MG63 (cell line): ENCODE data around the gene PP2D1. TPM values are rescaled to one million over a fixed set of nuclear protein-coding genes. Genes with fewer than 3 reads are reported as not detected.
"Not testable (repeated sequence)": the region's sequence is repeated elsewhere in the genome, so short reads cannot be mapped to it uniquely, and the experiment has no call there.

Source experiments
- DNase-seq: peaks from one replicate; pipeline ENCODE4 v3.0.0-alpha.2; 2020
- H3K27me3 ChIP-seq: fragments of 250-450 bp; sonication (Bioruptor Pico); 2 replicates; pipeline ENCODE4 v1.5.1; 2020; ENCODE audit warnings: mild to moderate bottlenecking, moderate library complexity
- H3K36me3 ChIP-seq: fragments of 250-450 bp; sonication (Bioruptor Pico); 2 replicates; pipeline ENCODE4 v1.5.1; 2020; ENCODE audit warnings: mild to moderate bottlenecking, moderate library complexity
- H3K4me3 ChIP-seq: fragments of 250-450 bp; sonication (Bioruptor Pico); 2 replicates; pipeline ENCODE4 v1.5.1; 2020; ENCODE audit warnings: mild to moderate bottlenecking, moderate library complexity
- H3K9me3 ChIP-seq: fragments of 250-450 bp; sonication (Bioruptor Pico); 2 replicates; pipeline ENCODE4 v1.5.1; 2020; ENCODE audit warnings: mild to moderate bottlenecking, moderate library complexity
- total RNA-seq: library from RNA; depleted of rRNA; stranded (reverse); fragments of >200 nt; shearing (Covaris generic); gene quantifications from 2 replicates; pipeline ENCODE4 v1.2.3, GENCODE V29; 2014; ENCODE audit warnings: low replicate concordance; rRNA removed

The PP2D1 gene, protein sequence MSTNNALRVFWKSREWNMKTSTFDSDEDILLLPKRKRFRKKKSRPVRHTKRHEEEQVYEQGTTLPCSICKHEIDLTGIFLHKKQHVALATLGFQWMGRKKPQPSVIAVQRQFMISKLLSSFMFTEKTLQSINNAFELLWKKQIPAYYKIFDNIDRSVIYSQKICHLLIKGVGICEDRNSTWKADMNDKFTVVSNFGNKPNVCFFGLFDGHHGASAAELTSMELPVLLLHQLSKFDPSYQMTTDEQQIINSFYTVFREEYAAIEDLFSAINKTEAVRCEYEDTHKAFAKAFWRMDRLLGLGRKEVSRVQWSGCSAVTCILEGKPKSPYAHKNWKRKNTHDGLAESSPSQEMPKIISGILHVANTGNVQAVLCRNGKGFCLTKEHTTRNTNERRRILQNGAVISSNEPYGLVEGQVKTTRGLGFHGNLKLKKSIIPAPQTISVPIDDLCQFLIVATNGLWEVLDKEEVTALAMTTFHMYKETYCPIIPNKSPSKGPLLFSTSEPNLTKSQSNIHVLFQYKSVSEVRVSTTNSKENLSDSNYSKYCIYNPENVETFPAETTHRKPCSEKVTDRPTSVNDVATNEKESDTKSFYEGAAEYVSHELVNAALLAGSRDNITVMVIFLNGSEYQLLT
- not detected in 2 replicates for total RNA-seq

DNA sequence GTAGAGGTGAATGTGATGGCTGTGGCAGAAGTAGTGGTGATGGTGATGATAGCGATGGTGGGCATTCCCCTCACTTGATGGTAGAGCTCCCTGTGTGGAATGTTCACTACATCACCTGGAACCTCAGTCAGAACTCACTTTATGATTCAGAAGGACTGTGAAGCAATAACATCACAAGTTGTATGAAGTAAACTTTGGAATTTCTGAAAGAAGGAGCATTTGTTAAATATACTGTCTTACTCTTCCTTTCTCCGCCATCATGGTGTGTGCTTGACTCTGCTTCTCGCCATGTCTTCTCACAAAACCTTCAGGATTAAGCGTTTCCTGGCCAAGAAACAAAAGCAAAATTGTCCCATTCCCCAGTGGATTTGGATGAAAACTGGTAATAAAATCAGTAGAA is at the start of gene PP2D1:
Gene PP2D1 (minus strand): TSS at position 101 of the 400 bp plus-strand sequence. CDS start 192 bp downstream, outside the sequence.
- Histone ChIP-seq H3K27me3 (no peaks in the 10 kb centered on the region), H3K36me3 (no peaks in the 10 kb centered on the region), H3K4me3 (no peak within 1 kb of the TSS), H3K9me3 (no peaks in the 10 kb centered on the region)
- DNase-seq, result no peak

DNA sequence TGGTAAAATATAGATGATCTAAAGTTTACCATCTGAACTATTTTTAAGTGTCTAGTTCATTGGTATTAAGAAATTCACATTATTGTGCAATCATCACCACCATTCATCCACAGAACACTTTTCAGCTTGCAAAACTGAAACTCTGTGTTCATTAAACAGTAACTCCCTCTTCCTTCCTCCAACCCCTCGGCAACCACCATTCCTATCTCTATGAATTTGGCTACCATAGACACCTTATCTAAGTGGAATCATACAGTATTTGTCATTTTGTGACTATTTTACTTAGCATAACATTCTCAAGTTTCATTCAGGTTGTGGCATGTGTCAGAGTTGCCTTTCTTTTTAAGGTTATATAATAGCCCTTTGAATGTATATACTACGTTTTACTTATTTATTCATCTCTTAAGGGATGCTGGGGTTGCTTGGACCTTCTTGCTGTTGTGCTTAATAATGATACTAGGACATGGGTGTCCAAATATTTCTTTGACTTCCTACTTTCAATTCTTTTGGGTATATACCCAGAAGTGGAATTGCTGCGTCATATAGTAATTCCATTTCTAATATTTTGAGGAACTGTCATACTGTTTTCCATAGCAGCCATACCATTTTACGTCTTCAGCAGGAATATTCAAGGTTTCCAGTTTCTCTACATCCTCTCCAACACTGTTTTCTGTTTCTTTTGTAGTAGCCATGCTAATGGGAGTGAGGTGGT is 49.1 kb upstream of the PP2D1 start:
- DNase-seq, result no peak
- no peaks in the 10 kb centered on the region for H3K27me3 ChIP-seq

DNA sequence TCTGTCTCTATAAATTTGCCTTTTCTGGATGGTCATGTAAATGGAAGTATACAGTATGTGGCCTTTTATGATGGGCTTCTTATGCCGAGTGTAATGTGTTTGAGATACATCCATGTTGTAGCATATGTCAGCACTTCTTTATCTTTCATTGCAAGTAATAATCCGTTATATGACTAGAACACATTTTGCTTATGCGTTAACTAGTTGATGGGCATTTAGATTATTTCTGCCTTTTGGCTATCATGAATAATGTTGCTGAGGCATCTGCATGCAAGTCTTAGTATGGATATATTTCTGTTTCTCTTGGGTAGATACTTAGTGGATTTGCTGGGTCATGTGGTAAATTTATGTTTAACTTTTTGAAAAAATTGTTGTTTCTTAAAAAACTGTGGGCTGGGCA is 47.9 kb upstream of the PP2D1 start:
- H3K36me3 ChIP-seq, result no peaks in the 10 kb centered on the region
- no peaks in the 10 kb centered on the region for H3K27me3 ChIP-seq
- H3K9me3 ChIP-seq, result no peaks in the 10 kb centered on the region
- no peak overlapping the region for H3K4me3 ChIP-seq
- DNase-seq, result no peak

More for the DNA sequence above, 49.1 kb upstream of the PP2D1 start:
- H3K36me3 ChIP-seq, result no peaks in the 10 kb centered on the region
- no peak overlapping the region for H3K4me3 ChIP-seq
- no peaks in the 10 kb centered on the region for H3K9me3 ChIP-seq

DNA sequence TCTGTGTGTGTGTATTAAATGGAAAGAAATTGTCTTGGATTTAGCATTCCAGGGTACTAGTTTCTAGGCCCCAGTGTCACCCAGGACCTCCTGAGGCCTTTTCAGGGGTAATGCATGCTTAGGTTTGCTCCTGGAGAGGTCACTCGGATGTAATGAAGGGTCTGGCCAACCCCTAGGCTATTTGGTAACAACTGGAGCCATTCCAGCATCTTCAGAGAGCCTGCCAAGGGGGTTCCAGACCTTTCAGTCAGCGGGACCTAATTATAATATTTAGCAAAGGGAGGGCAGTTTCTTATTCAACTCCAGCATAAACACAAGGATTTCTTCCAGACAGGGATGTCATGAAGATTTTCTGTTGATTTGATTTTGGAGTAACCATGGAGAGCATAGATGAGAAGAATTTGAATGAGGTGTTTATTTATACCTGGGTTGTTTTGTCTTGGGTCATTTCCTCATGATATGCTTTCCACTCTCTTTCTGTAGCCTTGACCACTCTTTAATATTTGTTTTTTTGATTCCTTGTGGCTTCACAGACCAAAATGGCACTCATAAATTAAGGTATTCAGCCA is 45.6 kb upstream of the PP2D1 start:
- Histone ChIP-seq H3K4me3 (no peak overlapping the region), H3K9me3 (no peaks in the 10 kb centered on the region), H3K27me3 (no peaks in the 10 kb centered on the region), H3K36me3 (no peaks in the 10 kb centered on the region)
- no peak for DNase-seq

DNA sequence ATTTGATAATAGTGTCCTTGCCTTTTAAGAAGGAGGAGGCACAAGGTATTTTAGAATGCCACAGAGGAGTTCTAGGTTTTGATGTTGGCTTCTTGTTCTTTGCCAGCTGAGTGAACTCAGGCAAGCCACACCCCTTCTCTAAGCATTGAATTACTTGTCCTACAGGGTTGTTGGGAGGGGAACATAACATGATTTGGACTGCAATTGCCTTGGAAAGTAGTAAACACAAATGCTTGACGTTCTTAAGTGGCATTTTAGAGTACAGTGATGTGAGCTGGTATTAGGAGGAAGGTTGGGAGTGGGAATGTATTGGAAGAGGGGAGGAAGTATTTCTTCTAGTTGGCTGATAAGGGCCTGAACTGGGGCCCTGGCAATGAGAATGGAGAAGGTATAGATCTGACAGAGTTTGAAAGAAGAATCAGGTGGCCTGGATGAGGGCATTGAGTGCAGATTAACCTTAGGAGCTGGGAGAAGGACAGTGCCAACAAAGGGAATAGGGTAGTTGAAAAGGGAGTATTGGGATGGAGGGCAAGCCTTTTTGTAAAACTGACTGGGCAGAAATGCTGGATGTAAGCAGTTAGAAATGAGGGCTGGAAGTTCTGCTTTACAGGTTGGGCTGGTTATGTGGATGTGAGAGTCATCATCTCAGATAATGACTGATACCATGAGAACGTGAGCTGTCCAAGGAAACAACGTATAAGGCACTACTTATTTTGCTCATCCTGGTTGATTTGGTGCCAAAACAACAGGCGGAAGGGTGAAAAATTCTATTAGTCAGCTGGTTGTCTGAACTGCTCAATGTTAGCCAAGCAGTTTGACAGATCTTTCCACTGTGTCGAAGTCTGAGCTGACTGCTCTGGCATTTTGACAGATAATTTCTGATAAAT is 44.9 kb upstream of the PP2D1 start:
- peak; percentile 56 for DNase-seq

DNA sequence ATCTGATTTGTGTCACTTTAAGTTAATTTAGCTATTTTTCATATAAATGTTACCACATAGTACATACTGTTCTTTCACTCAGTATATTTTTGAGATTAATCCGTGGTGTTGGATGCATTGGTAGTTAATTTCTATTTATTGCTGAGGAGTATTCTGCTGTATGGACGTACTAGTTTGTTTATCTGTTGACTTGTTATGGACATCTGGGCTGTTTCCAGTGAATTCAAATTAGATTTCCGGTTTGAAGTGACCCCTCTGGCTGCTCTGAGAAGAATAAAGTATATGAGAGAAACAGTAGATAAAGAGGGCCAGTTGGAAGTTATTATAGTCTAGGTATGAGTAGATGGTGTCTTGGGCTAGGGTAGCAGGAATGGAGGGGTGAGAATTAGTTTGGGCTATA is 43.8 kb upstream of the PP2D1 start:
- no peak overlapping the region for H3K4me3 ChIP-seq
- H3K9me3 ChIP-seq, result no peaks in the 10 kb centered on the region
- DNase-seq, result no peak

More for the DNA sequence above, 44.9 kb upstream of the PP2D1 start:
- H3K4me3 ChIP-seq, result no peak overlapping the region
- H3K27me3 ChIP-seq, result no peaks in the 10 kb centered on the region
- H3K9me3 ChIP-seq, result no peaks in the 10 kb centered on the region
- H3K36me3 ChIP-seq, result no peaks in the 10 kb centered on the region

DNA sequence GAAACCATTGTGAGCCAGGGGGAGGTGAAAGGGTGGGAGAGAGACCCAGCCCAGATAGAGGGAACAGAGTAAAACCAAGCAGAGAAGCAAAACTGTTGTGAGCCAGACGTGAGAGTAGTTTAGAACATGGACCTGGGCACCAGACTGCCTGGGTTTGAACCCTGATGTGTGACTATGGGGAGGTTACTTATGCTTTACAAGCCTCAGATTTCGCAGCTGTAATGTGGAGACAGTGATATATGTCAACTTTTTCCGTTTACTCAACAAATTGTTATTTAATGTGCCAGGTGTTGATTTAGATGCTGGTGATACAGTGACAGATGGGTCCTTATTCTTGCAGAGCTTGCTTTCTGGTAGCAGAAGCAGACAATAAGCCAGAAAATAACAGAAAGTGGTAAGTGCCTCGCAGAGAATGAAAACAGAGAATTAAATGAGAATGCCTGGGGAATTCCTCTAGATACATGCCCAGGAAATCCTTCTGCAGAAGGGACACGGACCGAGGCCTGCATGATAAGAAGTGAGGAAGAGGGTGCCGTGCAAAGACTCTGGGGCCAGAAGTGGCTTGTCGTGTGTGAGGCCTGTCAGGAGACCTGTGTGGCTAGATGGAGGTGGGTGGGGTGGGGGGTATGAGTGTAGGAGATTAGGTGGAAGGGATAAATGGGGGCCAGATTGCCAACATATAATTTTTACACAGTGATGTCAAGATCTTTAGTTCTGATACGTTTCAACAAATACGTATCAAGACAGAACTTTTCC is 43.1 kb upstream of the PP2D1 start:
- H3K36me3 ChIP-seq, result no peaks in the 10 kb centered on the region
- no peaks in the 10 kb centered on the region for H3K27me3 ChIP-seq
- no peak overlapping the region for H3K4me3 ChIP-seq
- H3K9me3 ChIP-seq, result no peaks in the 10 kb centered on the region
- no peak for DNase-seq

More for the DNA sequence above, 43.8 kb upstream of the PP2D1 start:
- no peaks in the 10 kb centered on the region for H3K27me3 ChIP-seq
- H3K36me3 ChIP-seq, result no peaks in the 10 kb centered on the region

DNA sequence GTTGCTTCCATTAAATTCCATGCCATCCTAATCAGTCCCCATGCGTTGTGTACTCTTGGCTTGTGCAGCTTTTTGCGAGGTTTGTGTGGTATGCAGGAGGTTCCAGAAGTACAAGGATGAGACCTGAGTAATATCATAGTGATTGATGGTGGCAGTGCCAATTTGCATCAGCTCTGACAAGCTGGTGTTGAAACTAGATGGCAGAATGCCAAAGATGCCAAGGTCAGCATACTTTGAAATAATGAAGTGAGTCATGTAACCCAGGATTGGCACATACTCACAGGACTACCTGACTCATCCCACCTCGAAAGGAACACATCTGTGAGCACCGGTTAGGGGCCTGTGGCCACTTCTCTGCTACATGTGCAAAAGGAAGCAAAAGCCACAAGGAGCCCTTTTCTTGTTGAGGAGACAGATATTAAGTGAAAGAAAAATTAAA is 42.5 kb upstream of the PP2D1 start:
- Histone ChIP-seq H3K4me3 (no peak overlapping the region), H3K9me3 (no peaks in the 10 kb centered on the region), H3K36me3 (no peaks in the 10 kb centered on the region), H3K27me3 (no peaks in the 10 kb centered on the region)
- peak; percentile 68 for DNase-seq

DNA sequence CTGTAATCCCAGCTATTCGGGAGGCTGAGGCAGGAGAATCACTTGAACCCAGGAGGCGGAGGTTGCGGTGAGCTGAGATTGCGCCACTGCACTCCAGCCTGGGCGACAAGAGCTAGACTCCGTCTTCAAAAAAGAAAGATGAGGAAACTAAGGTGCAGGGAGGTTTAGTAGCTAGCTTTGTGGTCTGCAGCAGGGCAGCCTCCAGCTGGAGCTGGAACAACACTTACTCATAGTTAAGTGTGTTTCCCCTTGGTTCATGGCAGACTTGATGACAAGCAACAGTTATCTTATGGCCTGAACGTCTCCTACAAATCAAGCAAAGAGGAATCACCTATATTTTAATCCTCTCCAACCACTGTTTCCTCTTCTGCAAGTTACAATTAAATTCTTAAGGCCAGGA is 40.8 kb upstream of the PP2D1 start:
- H3K4me3 ChIP-seq, result no peak overlapping the region
- H3K9me3 ChIP-seq, result no peaks in the 10 kb centered on the region
- DNase-seq, result no peak
- H3K27me3 ChIP-seq, result no peaks in the 10 kb centered on the region
- H3K36me3 ChIP-seq, result no peaks in the 10 kb centered on the region

DNA sequence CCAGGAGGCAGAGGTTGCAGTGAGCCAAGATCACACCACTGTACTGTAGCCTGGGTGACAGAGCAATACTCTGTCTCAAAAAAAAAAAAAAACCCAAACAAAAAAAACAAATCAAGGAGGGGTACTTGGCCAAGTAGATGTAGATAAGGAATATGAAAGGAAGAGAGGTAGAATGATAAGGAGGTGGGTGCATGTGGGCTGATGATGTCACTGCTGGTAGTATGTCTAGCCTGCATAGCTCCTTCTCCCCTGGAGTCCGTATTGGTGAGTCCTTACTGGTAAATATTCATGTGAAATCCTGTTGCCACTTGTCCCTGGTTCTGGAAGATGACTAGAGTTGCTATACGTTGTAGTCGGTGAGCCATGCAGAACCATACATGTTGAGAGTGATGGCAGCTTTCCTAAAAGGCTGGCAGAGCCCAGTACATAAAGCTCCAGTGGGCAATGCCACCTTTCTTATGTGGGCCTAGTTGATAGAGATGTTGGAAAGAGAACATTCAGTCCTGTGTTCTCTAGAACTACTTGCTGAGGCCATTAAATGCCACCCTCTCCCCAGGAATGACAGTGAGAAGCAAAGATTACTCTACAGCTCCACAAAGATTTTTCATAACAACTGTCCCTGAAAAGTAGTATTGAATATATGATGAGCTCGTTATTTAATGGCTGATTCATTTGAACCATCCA is 39.2 kb upstream of the PP2D1 start:
- H3K36me3 ChIP-seq, result no peaks in the 10 kb centered on the region
- H3K27me3 ChIP-seq, result no peaks in the 10 kb centered on the region
- H3K9me3 ChIP-seq, result no peaks in the 10 kb centered on the region
- DNase-seq, result no peak
- no peak overlapping the region for H3K4me3 ChIP-seq

DNA sequence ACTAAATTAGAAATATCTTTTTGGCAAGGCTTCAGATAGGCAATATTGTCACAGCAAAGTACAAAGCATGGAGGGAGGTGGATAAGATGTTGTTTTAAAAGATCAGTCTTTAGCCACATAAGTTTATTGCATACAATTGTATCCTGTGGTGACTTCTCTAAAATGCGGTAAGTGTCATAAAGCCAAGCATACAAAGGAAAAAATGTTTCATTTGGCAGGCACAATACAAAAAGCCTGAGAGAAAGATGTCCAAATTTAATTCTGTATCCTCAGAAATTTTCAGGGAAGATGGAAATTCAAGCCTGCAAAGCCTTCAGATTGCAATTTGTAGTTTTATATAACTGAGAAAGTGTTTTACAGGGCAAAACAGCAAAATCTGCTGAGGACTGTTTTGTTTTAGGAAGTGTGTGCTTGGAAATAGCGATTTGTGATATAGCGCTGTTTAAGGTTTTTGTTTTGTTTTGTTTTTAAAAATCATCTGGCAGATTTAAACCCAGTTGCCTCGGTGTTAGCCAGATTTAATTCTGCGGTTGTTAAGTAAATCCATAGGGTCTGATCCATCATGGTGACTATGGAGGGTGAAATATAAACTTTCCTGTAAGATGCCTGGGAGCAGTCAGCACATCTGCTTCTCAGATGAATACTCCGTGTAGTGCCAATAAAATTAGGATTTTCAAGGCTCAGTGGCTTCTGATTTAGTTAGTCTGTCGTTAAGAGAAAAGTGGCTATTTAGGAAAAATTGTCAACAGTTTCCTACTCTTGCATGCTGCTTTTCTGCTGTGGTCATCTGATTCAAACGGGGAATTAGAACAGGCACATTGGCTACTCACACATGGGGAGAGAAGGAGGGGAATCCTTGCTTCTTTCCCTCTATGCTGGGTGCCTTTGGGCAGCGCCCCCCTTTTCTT is 36.2 kb upstream of the PP2D1 start:
- H3K27me3 ChIP-seq, result no peaks in the 10 kb centered on the region
- H3K4me3 ChIP-seq, result no peak overlapping the region
- H3K9me3 ChIP-seq, result no peaks in the 10 kb centered on the region
- H3K36me3 ChIP-seq, result no peaks in the 10 kb centered on the region
- no peak for DNase-seq

DNA sequence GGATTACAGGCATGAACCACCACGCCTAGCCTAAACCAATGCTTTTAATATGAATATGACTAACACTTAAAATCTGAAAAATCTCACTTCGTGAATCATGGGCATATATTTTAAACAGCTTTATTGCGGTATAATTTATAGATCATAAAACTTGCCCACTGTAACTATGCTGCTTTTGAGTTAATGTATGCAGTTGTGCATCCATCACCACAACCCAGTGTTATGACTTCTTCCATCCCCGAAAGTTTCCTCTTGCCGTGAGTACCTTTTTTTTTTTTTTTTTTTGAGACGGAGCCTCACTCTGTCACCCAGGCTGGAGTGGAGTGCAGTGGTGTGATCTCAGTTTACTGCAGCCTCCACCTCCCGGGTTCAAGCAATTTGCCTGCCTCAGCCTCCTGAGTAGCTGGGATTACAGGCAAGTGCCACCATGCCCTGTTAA is 35.3 kb upstream of the PP2D1 start:
- Histone ChIP-seq H3K4me3 (no peak overlapping the region), H3K27me3 (no peaks in the 10 kb centered on the region), H3K36me3 (no peaks in the 10 kb centered on the region), H3K9me3 (no peaks in the 10 kb centered on the region)
- DNase-seq, result no peak

DNA sequence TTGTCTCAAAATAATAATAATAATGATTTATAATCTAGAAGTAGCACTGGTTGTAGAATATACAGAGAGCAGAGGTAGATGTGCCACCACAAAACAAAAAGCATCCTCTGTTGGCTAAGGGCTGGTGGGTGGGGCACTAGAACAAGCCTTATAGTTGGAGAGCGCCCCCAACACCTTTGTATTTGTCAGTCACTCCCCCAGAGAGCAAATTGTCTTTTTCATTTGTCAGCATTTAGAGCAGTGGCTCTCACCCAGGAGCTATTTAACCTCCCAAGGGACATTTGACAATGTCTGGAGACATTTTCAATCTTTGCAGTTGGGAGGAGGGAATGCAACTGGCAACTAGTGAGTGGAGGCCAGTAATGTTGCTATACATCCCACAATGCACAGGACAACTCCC is 34.5 kb upstream of the PP2D1 start:
- H3K27me3 ChIP-seq, result no peaks in the 10 kb centered on the region
- DNase-seq, result no peak
- H3K9me3 ChIP-seq, result no peaks in the 10 kb centered on the region
- H3K36me3 ChIP-seq, result no peaks in the 10 kb centered on the region
- H3K4me3 ChIP-seq, result no peak overlapping the region

DNA sequence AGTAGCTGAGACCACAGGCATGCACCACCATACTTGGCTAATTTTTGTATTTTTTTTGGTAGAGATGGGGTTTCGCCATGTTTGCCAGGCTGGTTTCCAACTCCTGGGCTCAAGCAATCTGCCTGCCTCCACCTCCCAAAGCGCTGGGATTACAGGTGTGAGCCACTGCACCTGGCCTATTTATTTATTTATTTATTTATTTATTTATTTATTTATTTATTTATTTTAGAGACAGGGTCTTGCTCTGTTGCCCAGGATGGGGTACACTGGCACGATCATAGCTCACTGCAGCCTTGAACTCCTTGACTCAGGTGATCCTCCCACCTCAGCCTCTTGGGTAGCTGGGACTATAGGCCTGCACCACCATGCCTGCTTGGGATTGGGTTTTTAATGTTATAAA is 33.1 kb upstream of the PP2D1 start:
- not testable (repeated sequence) for H3K4me3 ChIP-seq, H3K9me3 ChIP-seq, H3K36me3 ChIP-seq, H3K27me3 ChIP-seq, DNase-seq
